ENCODE measurements around the gene GTF2E1.
"Not testable (repeated sequence)": the region's sequence is repeated elsewhere in the genome, so short reads cannot be mapped to it uniquely, and the experiment has no call there.

Gene GTF2E1

GRCh38 chr3:120742198-120742848 lies at the start of gene GTF2E1, which contains the start of gene RABL3:
Gene GTF2E1 (plus strand): TSS chr3:120742744. CDS start chr3:120750553, 7,809 bp downstream.
Gene RABL3 (minus strand): TSS chr3:120742516. CDS start chr3:120742507, 9 bp downstream.
- peak; percentile 100 for DNase-seq (ENCODE audit: low spot score)

GRCh38 chr3:120693439-120694171 lies 48.9 kb upstream of the GTF2E1 start:
- no peak for DNase-seq (ENCODE audit: low spot score)

GRCh38 chr3:120699333-120699732 lies 43.2 kb upstream of the GTF2E1 start:
- DNase-seq (ENCODE audit: low spot score): no peak

GRCh38 chr3:120705884-120706582 lies 36.5 kb upstream of the GTF2E1 start:
- DNase-seq (ENCODE audit: low spot score): no peak

- DNase-seq (ENCODE audit: low spot score): no peak
Measured at GRCh38 chr3:120706950-120707349, 35.6 kb upstream of the GTF2E1 start.

- no peak for DNase-seq (ENCODE audit: low spot score)
Measured at GRCh38 chr3:120708408-120708807, 34.1 kb upstream of the GTF2E1 start.

GRCh38 chr3:120710369-120710768 lies 32.2 kb upstream of the GTF2E1 start:
- DNase-seq (ENCODE audit: low spot score): no peak

- no peak for DNase-seq (ENCODE audit: low spot score)
Measured at GRCh38 chr3:120713262-120713661, 29.3 kb upstream of the GTF2E1 start.

GRCh38 chr3:120719167-120719834 lies 23.2 kb upstream of the GTF2E1 start:
- DNase-seq (ENCODE audit: low spot score): not testable (repeated sequence)

GRCh38 chr3:120726791-120727190 lies 15.8 kb upstream of the GTF2E1 start:
- DNase-seq (ENCODE audit: low spot score): no peak

GRCh38 chr3:120730576-120731542 lies 11.7 kb upstream of the GTF2E1 start:
- DNase-seq (ENCODE audit: low spot score): no peak

- not testable (repeated sequence) for DNase-seq (ENCODE audit: low spot score)
Measured at GRCh38 chr3:120738006-120738405, 4.5 kb upstream of the GTF2E1 start.

GRCh38 chr3:120741320-120741719 lies 1.2 kb upstream of the GTF2E1 start:
- peak; percentile 16 for DNase-seq (ENCODE audit: low spot score)

GRCh38 chr3:120741837-120742197 lies 727 bp upstream of the GTF2E1 start:
- no peak for DNase-seq (ENCODE audit: low spot score)

GRCh38 chr3:120742849-120743365 lies 363 bp downstream of the GTF2E1 start:
- DNase-seq (ENCODE audit: low spot score): no peak

- DNase-seq (ENCODE audit: low spot score): no peak
Measured at GRCh38 chr3:120743556-120744195, 1.1 kb downstream of the GTF2E1 start.

- no peak for DNase-seq (ENCODE audit: low spot score)
Measured at GRCh38 chr3:120745466-120745865, 2.9 kb downstream of the GTF2E1 start.

- no peak for DNase-seq (ENCODE audit: low spot score)
Measured at GRCh38 chr3:120749843-120750242, 7.3 kb downstream of the GTF2E1 start.

- no peak for DNase-seq (ENCODE audit: low spot score)
Measured at GRCh38 chr3:120752230-120752629, 9.7 kb downstream of the GTF2E1 start.

GRCh38 chr3:120752865-120753264 lies 10.3 kb downstream of the GTF2E1 start:
- no peak for DNase-seq (ENCODE audit: low spot score)

All from NAMALWA (cell line).